Measurements from ENCODE around the gene LMNTD2.
A peak's percentile ranks its signal among the peaks of the same experiment; 100 is the strongest.

LMNTD2 gene

GRCh38 chr11:577611-577894, 17.0 kb upstream of the LMNTD2 start:
- Histone ChIP-seq H3K27ac (replicated peaks) (peak overlapping the region; percentile 85), H3K27me3 (ENCODE audit: insufficient read depth, poor library complexity, severe bottlenecking) (peaks cover 4% of the 10 kb centered on the region), H3K4me3 (replicated peaks; ENCODE audit: insufficient read depth, low read length) (peak overlapping the region; percentile 93)
- no peak for TF ChIP-seq CTCF (IDR thresholded peaks at IDR 0.05; ENCODE audit: insufficient read depth, low read length)
- TF ChIP-seq GABPA (IDR thresholded peaks at IDR 0.05; ENCODE audit: low read depth): no peak
- no peak for TF ChIP-seq SPI1 (IDR thresholded peaks at IDR 0.05; ENCODE audit: borderline replicate concordance, low read depth)
- no peak for TF ChIP-seq REST (IDR thresholded peaks at IDR 0.05; ENCODE audit: insufficient replicate concordance, low read depth)
- no peak for TF ChIP-seq POLR2AphosphoS5 (IDR thresholded peaks at IDR 0.05; ENCODE audit: low read depth)
- no peak for DNase-seq (ENCODE audit: low read depth in 1 of 2, low spot score in 1 of 2)

- no peak for DNase-seq (ENCODE audit: low read depth in 1 of 2, low spot score in 1 of 2)
- peaks cover 4% of the 10 kb centered on the region for H3K27me3 ChIP-seq (ENCODE audit: insufficient read depth, poor library complexity, severe bottlenecking)
- TF ChIP-seq REST (IDR thresholded peaks at IDR 0.05; ENCODE audit: insufficient replicate concordance, low read depth): no peak
- no peak for TF ChIP-seq CTCF (IDR thresholded peaks at IDR 0.05; ENCODE audit: insufficient read depth, low read length)
- TF ChIP-seq GABPA (IDR thresholded peaks at IDR 0.05; ENCODE audit: low read depth): no peak
- TF ChIP-seq SPI1 (IDR thresholded peaks at IDR 0.05; ENCODE audit: borderline replicate concordance, low read depth): no peak
- no peak for TF ChIP-seq POLR2AphosphoS5 (IDR thresholded peaks at IDR 0.05; ENCODE audit: low read depth)
- peak overlapping the region; percentile 85 for H3K27ac ChIP-seq (replicated peaks)
- peak overlapping the region; percentile 93 for H3K4me3 ChIP-seq (replicated peaks; ENCODE audit: insufficient read depth, low read length)
These were observed 16.5 kb upstream of the LMNTD2 start for GRCh38 chr11:576811-577610.

GRCh38 chr11:575996-576768, 15.6 kb upstream of the LMNTD2 start, which contains the start of gene PHRF1:
PHRF1 (plus strand) TSS chr11:576470; CDS start chr11:581513, 5,043 bp downstream.
- peak; percentile 92 to 93 for DNase-seq (ENCODE audit: low read depth in 1 of 2, low spot score in 1 of 2)
- peak; percentile 54; the same call in 1 of the 2 replicates for TF ChIP-seq POLR2AphosphoS5 (IDR thresholded peaks at IDR 0.05; ENCODE audit: low read depth)
- TF ChIP-seq GABPA (IDR thresholded peaks at IDR 0.05; ENCODE audit: low read depth): peak; percentile 93
- TF ChIP-seq SPI1 (IDR thresholded peaks at IDR 0.05; ENCODE audit: borderline replicate concordance, low read depth): peak; percentile 15; the same call in 1 of the 2 replicates
- TF ChIP-seq CTCF (IDR thresholded peaks at IDR 0.05; ENCODE audit: insufficient read depth, low read length): no peak
- TF ChIP-seq REST (IDR thresholded peaks at IDR 0.05; ENCODE audit: insufficient replicate concordance, low read depth): peak; percentile 70
- Histone ChIP-seq H3K4me3 (replicated peaks; ENCODE audit: insufficient read depth, low read length) (peak within 1 kb of the TSS; percentile 93), H3K27ac (replicated peaks) (peak within 1 kb of the TSS; percentile 100), H3K27me3 (ENCODE audit: insufficient read depth, poor library complexity, severe bottlenecking) (peaks cover 4% of the 10 kb centered on the region)
